NCI-H146 treated with DMSO at 0.1 percent for 48 hours (cell line): ENCODE data around the gene ZNF695.

ENCODE experiments used
- DNase-seq: peaks from one replicate; lab custom pipeline; 2025; ENCODE audit not compliant: unreplicated experiment; lab: John Stamatoyannopoulos, UW

ZNF695 gene

GRCh38 chr1:246959944-246960693, 47.7 kb downstream of the ZNF695 start:
- DNase-seq = no peak

- no peak for DNase-seq
These were observed 53.7 kb downstream of the ZNF695 start for GRCh38 chr1:246954126-246954525.

- DNase-seq = no peak
These were observed 56.4 kb downstream of the ZNF695 start for GRCh38 chr1:246951413-246951812.

- DNase-seq = no peak
These were observed 57.9 kb downstream of the ZNF695 start for GRCh38 chr1:246949956-246950355.

GRCh38 chr1:246947255-246947654, 60.6 kb downstream of the ZNF695 start:
- DNase-seq = no peak

- DNase-seq = no peak
These were observed 61.5 kb downstream of the ZNF695 start for GRCh38 chr1:246946366-246946765.
